Esophagus muscularis mucosa (tissue), 3 donors: Measurements from ENCODE around the gene POU2F1.

ENCODE experiments used
- POLR2A ChIP-seq: fragments of 450-650 bp; IDR thresholded peaks from one replicate; pipeline ENCODE4 v1.6.1; 2017; ENCODE audit warnings: antibody characterized with exemption, moderate library complexity, mild to moderate bottlenecking, low read depth
- POLR2AphosphoS5 ChIP-seq, 2 donors: sonication (generic); formaldehyde crosslinking; IDR thresholded peaks; one replicate each; pipeline ENCODE4 v1.6.1; 2017; ENCODE audit warnings: antibody characterized with exemption in 2 of 2
- TF ChIP-seq, protein P1 (sequence below), 3 experiments: fragments of 200-600 bp in 2 of 3; fragments of 450-650 bp in 1 of 3; sonication (generic) in 2 of 3; IDR thresholded peaks; one replicate each; pipeline ENCODE4 v1.5.1; 2017 to 2019; ENCODE audit warnings: antibody characterized with exemption in 3 of 3, mild to moderate bottlenecking in 2 of 3, moderate library complexity in 1 of 3

DNA sequence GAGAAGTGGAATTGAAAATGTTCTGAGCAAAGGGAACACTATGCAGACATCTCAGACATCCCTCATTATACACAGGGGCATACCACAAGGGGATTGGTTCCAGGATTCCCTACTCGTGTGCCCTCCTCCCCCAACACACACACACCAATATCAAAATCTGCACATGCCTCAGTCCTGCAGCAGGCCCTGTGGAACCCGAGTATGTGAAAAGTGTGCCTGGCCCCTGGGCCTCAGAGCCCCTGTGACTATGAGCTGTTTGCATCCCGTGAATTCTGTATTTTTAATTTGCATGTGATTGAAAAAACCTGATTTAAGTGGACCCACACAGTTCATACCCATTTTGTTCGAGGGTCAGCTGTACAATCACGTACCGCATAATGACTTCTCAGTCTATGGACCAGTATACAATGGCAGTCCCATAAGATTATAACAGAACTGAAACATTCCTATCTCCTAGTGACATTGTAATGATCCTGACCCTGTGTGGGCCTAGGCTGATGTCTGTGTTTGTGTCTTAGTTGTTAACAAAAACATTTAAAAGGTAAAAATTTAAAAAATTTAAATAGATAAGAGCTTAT, 11.3 kb downstream of the POU2F1 start:
- TF ChIP-seq, protein P1, sequence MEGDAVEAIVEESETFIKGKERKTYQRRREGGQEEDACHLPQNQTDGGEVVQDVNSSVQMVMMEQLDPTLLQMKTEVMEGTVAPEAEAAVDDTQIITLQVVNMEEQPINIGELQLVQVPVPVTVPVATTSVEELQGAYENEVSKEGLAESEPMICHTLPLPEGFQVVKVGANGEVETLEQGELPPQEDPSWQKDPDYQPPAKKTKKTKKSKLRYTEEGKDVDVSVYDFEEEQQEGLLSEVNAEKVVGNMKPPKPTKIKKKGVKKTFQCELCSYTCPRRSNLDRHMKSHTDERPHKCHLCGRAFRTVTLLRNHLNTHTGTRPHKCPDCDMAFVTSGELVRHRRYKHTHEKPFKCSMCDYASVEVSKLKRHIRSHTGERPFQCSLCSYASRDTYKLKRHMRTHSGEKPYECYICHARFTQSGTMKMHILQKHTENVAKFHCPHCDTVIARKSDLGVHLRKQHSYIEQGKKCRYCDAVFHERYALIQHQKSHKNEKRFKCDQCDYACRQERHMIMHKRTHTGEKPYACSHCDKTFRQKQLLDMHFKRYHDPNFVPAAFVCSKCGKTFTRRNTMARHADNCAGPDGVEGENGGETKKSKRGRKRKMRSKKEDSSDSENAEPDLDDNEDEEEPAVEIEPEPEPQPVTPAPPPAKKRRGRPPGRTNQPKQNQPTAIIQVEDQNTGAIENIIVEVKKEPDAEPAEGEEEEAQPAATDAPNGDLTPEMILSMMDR (IDR thresholded peaks at IDR 0.05), result no peak
- TF ChIP-seq POLR2A (no peak), POLR2AphosphoS5 (IDR thresholded peaks at IDR 0.05) (no peak)
